ENCODE results near the gene IL10RA. TPM values are rescaled to one million over a fixed set of nuclear protein-coding genes. Genes with fewer than 3 reads are reported as not detected.
A peak's percentile ranks its signal among the peaks of the same experiment; 100 is the strongest.
"Not testable (repeated sequence)": the region's sequence is repeated elsewhere in the genome, so short reads cannot be mapped to it uniquely, and the experiment has no call there.

IL10RA gene
- total RNA-seq, 1 donor from 2014 or later, result 7.8 TPM

DNA sequence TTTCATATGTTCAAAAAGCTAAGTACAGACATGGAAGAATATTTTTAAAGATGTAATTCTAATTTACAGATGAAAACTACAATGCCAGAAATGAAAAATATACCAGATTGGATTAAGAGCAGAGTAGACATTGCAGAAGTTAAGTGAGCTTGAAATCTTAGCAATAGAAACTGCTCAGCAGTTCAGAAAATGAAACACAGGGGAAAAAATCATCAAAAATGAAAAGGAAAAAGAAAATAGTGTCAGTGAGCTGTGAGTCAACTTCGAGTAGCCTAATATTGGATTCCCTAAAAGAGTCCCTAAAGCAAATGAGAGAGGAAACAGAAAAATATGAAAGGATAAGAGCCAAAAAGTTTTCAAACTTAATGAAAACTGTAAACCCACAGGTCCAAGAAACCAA lies 25.8 kb upstream of the IL10RA start:
- DNase-seq (ENCODE audit: low spot score), result no peak
- ATAC-seq, result no peak

DNA sequence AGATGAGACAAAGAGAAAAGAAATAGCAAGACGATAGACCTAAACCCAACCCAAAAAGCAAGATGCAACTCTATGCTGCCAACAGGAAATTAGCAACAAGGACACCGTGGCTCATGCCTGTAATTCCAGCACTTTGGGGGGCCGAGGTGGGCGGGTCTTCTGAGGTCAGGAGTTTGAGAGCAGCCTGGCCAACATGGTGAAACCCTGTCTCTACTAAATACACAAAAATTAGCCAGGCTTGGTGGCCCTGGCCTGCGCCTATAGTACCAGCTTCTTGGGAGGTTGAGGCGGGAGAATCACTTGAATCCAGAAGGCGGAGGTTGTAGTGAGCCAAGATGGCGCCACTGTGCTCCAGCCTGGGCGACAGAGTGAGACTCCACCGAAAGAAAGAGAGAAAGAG lies 24.3 kb upstream of the IL10RA start:
- ATAC-seq, result no peak

DNA sequence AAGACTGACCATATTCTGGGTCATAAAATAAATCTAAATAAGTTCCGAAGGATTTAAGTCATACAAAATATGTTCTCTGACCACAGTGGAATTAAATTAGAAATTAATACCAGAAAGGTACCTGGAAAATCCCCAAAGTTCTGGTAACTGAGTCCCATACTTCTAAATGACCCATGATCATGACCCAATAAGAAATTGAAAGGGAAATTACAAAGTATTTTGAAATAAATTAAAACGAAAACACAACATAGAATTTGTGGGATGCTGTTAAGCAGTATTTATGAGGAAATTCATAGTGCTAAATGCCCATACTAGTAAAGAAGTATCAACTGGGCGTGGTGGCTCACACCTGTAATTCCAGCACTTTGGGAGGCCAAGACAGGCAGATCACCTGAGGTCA lies 23.4 kb upstream of the IL10RA start:
- DNase-seq (ENCODE audit: low spot score) (no peak), ATAC-seq (no peak)

More for the DNA sequence above, 24.3 kb upstream of the IL10RA start:
- DNase-seq (ENCODE audit: low spot score), result no peak

DNA sequence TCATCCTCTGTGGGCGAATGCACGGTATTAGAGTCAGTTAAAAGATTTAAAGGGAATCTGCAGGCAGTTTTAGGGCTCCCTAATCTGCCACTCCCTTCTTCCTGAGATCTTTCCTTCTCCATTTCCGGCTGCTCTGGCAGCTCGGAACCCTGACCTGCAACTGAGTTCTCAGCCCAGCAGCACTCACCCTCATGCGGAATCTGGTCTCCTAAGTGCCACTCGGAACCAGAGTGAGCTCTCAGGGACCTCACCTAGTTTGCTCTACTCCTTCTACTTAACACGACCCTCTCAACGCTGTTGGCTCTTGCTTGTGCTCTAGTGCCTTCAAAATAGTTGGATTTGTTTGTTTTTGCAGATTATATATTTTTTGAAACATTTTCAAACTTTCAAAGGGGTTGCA lies 19.3 kb upstream of the IL10RA start:
- no peak for DNase-seq (ENCODE audit: low spot score)
- no peak for ATAC-seq

DNA sequence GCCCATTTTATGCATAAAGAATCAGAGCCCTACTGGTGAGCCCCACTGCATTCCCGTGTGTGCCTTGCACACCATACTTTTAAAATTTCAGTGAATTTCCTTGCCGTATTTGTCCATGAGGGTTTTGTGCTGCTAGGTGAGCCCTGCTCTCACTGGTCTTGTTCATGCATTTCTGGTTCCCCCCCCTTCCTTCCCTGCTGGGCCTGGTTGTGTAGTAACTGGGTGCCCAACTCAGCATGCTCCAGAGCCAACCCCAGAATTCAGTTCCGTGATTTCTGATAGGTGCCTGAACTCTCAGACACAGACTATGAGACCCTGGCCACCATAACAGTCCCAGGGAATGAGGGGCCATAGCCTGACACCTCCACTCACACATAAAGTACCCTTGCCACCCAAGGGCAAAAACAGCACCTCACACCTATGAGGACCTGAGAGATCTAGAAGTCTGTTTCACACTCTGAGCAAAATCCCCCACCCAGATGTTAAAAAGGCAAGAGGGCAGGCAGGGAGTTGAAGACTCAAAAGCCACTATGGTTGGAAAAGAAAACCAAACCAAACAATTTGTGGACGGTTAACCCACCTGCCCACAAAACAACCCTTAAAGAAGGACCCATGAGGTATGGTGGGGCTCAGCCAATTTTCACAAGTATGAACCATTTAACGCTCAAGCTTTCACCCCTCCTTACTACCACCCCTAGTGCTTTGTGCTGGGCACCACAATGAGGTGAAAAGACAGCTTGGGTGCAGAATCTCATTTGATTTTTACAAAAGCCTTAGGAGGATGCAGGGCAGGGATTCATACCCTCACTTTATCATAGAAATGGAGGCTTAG lies 16.8 kb upstream of the IL10RA start:
- ATAC-seq (no peak), DNase-seq (ENCODE audit: low spot score) (no peak)

DNA sequence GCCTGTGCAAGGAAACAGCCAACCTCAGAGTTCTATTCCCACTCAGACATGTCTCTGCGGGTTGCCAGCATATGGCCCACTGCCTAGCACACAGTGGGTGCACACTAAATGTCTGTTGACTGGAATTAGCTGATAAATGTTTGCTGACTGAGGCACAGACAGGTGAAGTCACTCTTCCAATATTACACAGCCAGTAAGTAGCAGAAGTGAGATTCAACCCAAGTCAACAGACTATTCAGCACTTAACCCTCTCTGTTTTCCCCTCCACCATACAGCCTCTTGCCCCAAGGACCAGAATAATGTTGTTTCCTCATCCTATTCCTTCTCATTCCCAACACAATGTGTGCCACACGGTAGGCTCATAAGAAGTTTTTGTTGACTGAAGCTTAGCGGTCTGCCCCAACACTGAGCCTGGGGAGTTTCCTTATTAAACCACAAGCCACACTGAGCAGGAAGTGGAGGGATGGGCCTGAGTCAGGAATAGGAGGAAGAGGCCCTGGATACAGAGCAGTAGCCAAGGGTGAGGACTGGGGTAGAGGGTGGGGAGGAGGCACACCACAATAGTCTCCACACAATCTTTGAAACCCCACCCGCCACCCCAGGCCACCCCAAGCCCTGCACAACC lies 15.7 kb upstream of the IL10RA start:
- peak; percentile 61 for ATAC-seq

DNA sequence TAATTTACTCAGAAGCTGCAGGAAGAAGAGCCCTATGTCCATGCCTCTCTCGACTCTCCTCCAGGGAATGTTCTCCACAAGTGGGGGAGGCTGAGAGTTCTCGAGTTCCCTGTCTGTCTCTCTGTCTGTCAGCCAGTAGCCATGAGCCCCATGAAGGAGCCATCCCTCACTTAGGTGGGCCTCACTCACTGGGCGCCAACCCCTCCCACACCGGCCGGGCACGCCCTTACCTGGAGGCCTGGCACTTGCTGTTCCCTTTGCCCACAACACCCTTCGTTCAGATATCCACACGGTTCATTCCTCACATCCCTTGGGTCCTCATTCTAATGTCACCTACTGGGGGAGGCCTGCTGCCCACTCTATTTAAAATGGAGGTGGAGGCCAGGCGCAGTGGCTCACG lies 14.2 kb upstream of the IL10RA start:
- ATAC-seq (no peak), DNase-seq (ENCODE audit: low spot score) (no peak)

More for the DNA sequence above, 15.7 kb upstream of the IL10RA start:
- DNase-seq (ENCODE audit: low spot score), result no peak

DNA sequence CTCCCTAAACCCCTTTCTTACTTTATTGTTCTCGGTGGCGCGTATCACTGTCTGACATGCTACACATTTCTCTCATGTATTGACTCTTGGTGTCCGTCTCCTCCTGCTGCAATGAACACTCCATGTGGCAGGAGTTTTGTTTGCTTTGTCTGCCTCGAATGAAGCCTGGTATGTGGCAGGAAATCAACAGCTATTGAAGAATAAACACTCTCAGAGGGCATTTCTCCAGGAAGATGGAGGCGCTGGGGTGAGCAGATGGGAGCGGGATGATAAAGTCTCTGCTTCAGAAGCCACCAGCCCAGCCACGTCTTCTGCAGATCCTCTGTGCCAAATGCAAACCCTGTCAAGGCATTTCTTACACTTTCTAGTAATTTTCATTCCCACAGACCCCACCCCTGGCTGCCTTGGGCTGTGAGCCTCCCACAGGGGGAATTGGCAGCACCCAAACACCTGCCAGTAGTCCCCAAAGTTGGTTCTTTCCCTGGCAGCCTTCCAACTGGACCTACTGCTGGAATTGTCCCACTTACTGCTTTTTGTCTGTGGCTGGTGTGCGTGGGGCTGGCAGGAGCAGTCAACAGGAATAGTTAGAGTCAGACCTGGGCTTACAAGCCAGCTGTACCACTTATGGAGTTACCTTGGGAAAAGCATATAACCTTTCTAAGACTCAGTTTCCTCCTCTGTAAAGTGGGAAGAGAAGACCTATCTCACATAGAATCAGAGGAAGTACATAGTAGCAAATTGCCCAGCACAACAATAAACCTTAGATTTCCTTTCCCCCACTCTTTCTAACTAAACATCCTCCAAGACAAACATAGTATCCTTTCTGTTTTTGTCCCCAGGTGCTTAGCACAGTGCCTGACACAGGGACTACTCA lies 13.3 kb upstream of the IL10RA start:
- peak; percentile 31 for ATAC-seq
- DNase-seq (ENCODE audit: low spot score), result no peak

DNA sequence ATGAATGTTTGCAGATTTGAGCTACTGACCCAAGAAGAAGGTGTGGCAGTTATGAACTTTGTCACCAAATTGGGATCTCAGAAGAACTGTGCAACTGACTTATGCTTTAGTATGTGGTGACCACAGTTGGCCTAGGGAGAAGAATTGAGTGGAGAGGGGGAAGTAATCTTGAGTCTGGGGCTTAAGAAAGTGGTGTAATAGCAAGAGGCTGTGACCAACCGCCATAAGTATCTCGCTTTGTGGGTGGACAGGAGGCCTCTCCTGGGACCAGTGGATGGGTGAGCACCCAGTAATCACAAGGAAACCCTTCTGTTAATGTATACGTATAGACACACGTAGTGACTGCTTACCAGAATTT lies 12.7 kb upstream of the IL10RA start:
- no peak for DNase-seq (ENCODE audit: low spot score)

DNA sequence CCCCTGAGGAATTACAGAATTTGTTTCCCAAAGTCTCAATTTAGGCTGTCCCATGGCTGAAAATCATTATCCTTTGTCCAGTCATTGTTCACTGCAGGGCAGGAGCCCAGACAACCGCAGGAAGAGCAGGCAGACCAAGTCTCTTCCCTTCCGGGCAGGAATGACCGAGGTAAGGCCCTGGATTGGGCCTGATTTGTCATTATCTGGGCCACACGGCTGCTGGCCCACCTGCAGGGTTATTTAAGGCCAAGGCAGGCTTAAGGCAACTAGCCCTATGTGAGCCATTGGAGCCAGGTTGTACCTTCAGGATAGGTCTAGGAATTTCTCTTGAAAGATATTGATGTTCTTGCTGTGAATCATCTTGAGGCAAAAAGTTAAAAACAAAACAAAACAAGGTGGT lies 9.7 kb upstream of the IL10RA start:
- no peak for DNase-seq (ENCODE audit: low spot score)
- ATAC-seq, result no peak

More for the DNA sequence above, 12.7 kb upstream of the IL10RA start:
- no peak for ATAC-seq

DNA sequence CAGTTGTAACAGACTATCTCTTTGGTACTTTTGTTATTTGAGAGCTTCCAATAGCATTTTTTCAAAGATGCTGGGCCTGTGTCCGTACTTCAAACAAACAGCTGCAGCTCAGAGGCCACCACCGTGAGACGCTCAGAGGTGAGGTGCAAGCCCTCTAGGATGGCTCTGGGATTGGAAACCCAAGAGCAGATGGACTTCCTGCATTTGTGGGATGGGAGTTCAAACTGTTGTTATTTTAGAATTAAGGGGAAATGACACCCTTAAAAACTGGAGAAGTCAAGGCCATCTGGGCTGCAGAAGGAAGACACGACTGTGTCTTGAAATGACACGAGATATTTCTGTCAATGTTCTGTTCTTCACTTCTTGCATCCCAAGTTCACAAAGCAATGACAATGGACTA lies 9.2 kb upstream of the IL10RA start:
- DNase-seq (ENCODE audit: low spot score) (no peak), ATAC-seq (no peak)

DNA sequence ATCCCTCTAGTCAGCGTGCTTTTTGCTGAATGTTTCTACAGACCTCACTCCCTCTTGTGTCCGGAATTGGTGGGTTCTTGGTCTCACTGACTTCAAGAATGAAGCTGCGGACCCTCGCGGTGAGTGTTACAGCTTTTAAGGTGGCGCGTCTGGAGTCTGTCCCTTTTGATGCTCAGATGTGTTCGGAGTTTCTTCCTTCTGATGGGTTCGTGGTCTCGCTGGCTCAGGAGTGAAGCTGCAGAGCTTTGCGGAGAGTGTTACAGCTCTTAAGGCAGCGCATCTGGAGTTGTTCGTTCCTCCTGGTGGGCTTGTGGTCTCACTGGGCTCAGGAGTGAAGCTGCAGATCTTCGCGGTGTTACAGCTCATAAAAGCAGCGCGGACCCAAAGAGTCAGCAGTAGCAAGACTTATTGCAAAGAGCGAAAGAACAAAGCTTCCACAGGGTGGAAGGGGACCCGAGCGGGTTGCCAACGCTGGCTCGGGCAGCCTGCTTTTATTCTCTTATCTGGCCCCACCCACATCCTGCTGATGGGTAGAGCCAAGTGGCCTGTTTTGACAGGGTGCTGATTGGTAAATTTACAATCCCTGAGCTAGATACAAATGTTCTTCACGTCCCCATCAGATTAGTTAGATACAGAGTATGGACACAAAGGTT lies 8.5 kb upstream of the IL10RA start:
- ATAC-seq; DNase-seq (ENCODE audit: low spot score): not testable (repeated sequence)

DNA sequence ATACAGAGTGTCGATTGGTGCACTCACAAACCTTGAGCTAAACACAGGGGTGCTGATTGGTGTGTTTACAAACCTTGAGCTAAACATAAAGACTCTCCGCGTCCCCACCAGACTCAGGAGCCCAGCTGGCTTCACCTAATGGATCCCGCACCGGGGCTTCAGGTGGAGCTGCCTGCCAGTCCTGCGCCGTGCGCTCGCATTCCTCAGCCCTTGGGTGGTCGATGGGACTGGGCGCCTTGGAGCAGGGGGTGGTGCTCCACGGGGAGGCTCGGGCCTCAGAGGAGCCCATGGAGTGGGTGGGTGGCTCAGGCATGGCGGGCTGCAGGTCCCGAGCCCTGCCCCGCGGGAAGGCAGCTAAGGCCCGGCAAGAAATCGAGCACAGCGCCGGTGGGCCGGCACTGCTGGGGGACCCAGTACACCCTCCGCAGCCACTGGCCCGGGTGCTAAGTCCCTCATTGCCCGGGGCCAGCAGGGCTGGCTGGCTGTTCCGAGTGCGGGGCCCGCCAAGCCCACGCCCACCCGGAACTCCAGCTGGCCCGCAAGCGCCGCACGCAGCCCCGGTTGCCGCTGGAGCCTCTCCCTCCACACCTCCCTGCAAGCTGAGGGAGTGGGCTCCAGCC lies 7.8 kb upstream of the IL10RA start:
- ATAC-seq; DNase-seq (ENCODE audit: low spot score): not testable (repeated sequence)

DNA sequence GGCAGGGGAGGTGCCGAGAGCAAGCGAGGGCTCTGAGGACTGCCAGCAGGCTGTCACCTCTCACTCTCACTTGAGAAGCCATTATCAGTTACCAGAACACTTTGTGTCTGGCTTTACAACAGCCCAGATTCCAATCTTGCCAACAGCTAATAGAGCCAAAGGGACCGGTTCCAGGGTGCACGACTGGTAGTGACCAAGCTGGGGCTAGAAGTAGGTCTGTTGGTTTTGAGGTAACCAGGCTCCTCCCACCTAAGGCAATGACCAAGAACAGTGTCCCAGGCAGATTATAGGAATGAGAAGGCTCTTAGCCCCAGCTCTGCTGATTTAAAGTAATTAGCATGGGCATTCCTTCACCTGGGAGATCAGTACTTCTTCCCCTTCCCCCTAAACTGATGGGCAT lies 7.2 kb upstream of the IL10RA start:
- ATAC-seq (no peak), DNase-seq (ENCODE audit: low spot score) (no peak)

DNA sequence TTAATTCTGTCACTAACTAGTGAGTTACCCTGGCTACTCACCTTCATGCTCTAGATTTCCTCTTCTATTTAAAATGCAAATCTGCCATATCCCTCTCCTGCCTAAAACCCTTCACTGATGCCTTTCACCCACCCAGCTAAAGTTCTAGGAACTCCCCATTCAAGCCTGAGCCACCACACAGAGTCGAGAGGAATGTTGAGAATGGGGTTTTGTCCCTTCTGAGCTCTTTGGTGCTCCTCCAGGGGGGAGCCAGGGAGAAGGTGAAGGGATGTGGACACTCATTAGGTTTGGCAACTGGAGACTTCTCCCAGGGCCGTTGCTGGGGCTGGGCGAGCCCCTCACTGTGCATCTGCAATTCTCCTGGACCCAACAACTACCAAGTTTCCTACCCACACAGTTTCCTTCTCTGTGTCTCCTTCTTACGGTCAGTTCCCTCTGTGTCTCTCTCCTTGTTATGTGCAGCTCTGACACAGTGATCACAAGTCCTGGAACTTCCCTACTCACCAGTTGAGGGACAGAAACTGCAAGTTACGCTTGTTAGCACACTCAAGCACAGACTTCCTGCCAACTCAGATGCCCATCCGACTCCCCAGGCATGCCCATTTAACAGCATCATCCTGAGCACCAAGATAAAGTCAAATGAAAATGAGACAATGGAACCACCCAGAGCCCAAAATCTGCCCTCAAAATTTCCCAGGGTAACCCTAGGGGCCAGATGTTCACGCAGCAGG lies 6.5 kb upstream of the IL10RA start:
- DNase-seq (ENCODE audit: low spot score), result no peak
- ATAC-seq, result peak; percentile 56

DNA sequence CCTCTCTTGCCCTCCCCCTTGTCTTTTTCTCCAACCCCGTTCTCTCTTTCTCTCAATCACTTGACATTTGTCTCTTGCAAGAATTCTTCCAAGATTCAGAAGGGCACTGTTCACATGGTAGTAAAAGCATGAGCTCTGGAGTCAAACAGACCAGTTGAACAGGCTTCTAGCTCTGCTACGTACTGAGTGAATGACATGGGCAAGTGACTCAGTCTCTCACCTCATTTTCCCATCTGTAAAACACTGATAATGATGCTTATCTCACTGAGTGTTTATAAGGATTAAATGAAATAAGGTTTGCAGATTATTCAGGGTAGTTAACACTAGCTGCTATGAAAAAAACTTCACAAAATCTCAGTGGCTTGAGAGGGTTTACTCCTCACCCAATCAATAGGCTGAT lies 5.9 kb upstream of the IL10RA start:
- ATAC-seq (no peak), DNase-seq (ENCODE audit: low spot score) (no peak)

DNA sequence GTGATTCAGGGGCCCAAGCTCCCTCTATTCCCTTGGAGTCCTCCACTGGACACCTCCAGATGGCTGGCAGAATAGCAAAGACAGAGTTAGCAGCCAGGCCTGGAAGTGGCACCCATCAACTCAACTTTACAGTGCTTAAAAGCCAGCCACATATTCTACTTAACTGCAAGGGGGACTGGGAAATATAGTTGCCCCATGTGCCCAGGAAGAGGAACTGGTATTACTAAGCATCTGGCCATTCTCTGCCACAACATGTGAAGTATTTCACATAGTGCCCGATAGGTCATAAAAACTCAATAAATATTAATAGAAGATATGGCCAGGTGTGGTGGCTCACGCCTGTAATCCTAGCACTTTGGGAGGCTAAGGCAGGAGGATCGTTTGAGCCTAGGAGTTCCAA lies 5.5 kb upstream of the IL10RA start:
- ATAC-seq (no peak), DNase-seq (ENCODE audit: low spot score) (no peak)

DNA sequence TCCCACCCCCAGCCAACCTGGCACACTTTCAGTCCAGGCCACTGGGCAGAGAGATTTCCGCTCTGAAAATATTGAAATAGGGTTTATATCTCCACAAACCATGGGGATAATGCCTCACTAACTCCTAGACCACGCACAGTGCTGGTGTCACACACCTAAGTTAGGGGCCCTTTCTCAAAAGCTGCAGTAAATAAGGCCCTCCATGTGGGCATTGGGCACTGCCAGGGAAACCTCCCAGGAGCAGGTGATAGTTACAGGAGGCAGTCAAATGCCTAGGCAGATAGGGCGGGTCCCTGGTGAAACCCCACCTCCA lies 3.1 kb upstream of the IL10RA start:
- ATAC-seq (no peak), DNase-seq (ENCODE audit: low spot score) (peak; percentile 29)

DNA sequence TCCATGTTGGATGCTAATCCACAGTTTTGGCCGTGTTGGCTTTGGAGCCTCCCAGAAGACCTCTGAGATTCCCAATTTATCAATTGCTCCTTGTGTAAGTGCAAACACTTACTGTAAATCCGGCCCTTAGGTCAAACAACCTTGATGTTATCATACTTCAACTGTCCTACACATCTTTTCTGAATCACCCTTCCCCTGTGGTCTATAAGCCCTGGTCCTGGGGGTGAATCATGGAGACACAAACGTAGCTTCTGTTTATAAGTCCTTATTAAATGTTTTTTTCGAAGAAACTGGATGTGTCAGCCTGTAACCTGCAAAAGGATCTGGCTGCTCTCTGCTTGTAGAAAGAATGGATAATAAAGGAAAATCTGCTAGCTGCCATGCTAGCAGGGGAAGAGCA lies 1.7 kb upstream of the IL10RA start:
- DNase-seq (ENCODE audit: low spot score) (no peak), ATAC-seq (no peak)

DNA sequence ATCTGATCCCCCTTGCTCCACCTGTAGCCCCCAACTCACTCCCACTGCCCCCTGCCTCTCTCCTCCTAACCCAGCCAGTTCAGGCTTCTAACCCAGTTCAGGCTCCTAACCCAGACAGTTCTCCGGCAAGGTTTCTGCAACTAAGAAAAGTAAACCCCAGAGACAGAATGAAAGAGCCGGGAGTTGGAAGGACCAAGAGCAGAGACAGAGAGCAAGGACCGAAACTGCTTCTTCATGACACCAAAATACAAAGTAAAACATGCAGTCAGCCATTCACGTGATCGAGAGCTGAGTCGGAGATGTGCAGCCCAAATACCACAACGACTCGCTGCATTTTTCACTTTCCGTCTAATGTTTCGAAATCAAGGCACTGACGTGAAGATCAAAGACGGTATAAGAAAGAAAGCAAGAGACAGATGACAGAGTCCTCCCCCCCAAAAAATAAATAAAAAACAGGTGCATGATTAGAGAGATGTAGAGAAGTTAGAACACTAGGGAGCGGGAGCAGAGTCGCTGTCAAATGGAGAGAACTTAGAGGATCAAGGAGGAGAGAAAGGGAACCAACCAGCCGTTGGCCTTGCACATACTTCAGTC lies 884 bp downstream of the IL10RA start:
- DNase-seq (ENCODE audit: low spot score) (no peak), ATAC-seq (no peak)
